ENCODE measurements around the gene ZNF207.

The ZNF207 gene

DNA sequence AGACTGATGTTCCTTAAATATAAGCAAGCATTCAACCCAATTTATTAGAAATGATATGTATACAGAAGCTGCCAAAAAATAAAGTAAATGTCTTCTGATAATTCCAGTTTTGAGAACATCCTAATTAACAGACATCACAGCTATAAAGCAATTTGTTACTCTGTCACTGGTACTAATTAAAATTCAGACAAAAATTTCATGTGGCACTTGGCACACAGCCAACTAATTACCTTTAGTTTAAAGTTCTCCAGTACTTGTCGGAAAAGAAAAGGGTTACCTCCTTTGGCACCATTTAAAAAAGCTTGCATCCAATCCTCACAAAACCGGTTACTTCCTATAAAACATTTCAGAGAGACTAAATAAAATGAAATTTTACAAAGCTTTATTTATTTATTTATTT is 16.8 kb upstream of the ZNF207 start:
- H3K9me3 ChIP-seq (ENCODE audit: control insufficient read depth, low read length) = no peaks in the 10 kb centered on the region
- peaks cover 2% of the 10 kb centered on the region for H3K4me1 ChIP-seq (ENCODE audit: control insufficient read depth, insufficient read depth, low read length, poor library complexity, severe bottlenecking)
- H3K27me3 ChIP-seq (replicated peaks; ENCODE audit: control insufficient read depth, insufficient read depth, low read length, poor library complexity, severe bottlenecking) = no peaks in the 10 kb centered on the region
- no peak for DNase-seq
- no peak overlapping the region for H3K27ac ChIP-seq (ENCODE audit: insufficient read depth, low read length, poor library complexity, severe bottlenecking)
- no peak overlapping the region for H3K4me3 ChIP-seq (ENCODE audit: insufficient read depth, low read depth, low read length, poor library complexity, severe bottlenecking)
- H3K36me3 ChIP-seq (ENCODE audit: control insufficient read depth, insufficient read depth, low read length) = peaks cover 24% of the 10 kb centered on the region

DNA sequence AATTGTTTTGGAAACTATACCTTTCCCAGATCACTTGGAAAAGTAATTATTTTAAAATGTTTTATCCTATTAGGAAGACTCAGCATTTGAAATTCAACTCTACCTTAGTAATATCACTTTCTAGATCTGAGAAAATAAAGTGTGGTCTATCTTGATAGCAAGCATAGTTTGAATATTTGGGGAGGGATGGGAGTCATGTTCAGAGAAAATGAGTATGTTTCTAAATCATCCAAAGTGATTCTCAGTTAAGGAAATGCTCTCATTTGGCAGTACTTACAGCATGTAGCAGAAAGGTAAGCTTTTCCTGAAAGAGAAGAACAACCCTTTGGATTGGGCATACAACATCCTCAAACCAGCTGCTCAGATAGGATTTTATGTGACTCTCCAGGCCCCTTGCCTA is 14.9 kb upstream of the ZNF207 start:
- no peak overlapping the region for H3K27ac ChIP-seq (ENCODE audit: insufficient read depth, low read length, poor library complexity, severe bottlenecking)
- H3K9me3 ChIP-seq (ENCODE audit: control insufficient read depth, low read length) = no peaks in the 10 kb centered on the region
- peaks cover 2% of the 10 kb centered on the region for H3K4me1 ChIP-seq (ENCODE audit: control insufficient read depth, insufficient read depth, low read length, poor library complexity, severe bottlenecking)
- peaks cover 37% of the 10 kb centered on the region for H3K36me3 ChIP-seq (ENCODE audit: control insufficient read depth, insufficient read depth, low read length)
- no peak overlapping the region for H3K4me3 ChIP-seq (ENCODE audit: insufficient read depth, low read depth, low read length, poor library complexity, severe bottlenecking)
- H3K27me3 ChIP-seq (replicated peaks; ENCODE audit: control insufficient read depth, insufficient read depth, low read length, poor library complexity, severe bottlenecking) = no peaks in the 10 kb centered on the region
- DNase-seq = no peak

DNA sequence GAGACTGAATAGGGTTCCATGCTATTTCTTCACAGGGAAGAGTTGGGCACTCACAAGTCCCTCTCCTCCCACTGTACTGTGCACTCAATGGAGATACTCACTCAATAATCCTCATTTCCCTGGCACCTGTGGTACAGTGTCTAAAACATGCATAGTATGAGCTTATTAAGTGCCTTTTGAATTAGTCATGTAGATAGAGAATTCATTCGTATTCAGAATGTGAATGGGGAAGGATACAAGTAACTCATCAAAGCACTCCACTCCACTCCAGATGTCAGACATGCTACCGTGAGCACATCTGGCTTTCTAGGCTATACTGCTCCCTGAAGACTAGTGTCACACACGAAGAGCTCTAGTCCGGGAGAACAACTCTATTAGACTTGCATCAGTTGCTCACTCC is 14.3 kb upstream of the ZNF207 start:
- H3K36me3 ChIP-seq (ENCODE audit: control insufficient read depth, insufficient read depth, low read length) = peaks cover 39% of the 10 kb centered on the region

DNA sequence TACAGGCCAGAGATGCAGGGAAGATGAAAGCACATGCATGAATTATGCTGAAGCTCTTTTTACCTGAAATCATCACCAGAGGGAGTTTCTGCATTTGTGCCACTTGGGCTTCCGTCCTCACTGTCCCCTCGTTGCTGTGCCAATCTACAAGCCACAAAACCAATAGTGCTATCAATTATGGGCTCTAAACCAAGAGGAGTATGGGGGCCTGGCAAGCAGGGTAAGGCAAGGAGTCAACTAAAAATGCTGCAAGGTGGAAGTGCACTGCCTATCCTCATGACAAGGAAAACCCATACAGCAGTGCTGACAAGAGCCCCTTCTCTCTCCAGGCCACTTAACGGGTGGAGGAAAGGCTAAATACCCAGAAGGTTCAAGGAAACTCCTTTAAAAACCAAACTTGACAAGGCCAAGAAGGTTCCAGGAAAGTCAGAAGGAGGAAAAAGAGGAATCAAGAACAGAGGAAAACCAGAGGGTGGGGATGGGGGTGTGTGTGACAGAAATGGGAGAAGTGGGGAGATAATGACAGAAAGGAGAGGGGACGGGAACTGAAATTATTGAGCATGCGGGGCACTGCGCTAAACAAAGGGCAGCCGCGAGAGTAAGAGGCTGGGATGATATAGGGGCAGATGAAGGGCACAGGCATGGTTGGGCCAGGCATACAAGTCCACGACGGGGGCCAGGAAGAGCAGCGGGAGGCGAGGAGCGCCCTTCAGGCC is 8.7 kb upstream of the ZNF207 start:
- Histone ChIP-seq H3K27ac (ENCODE audit: insufficient read depth, low read length, poor library complexity, severe bottlenecking) (peak overlapping the region; percentile 70), H3K9me3 (ENCODE audit: control insufficient read depth, low read length) (no peaks in the 10 kb centered on the region)
- DNase-seq = peak; percentile 27 to 49 (median 34)

More for the DNA sequence above, 14.3 kb upstream of the ZNF207 start:
- no peaks in the 10 kb centered on the region for H3K27me3 ChIP-seq (replicated peaks; ENCODE audit: control insufficient read depth, insufficient read depth, low read length, poor library complexity, severe bottlenecking)
- no peak overlapping the region for H3K27ac ChIP-seq (ENCODE audit: insufficient read depth, low read length, poor library complexity, severe bottlenecking)
- no peaks in the 10 kb centered on the region for H3K9me3 ChIP-seq (ENCODE audit: control insufficient read depth, low read length)
- H3K4me1 ChIP-seq (ENCODE audit: control insufficient read depth, insufficient read depth, low read length, poor library complexity, severe bottlenecking) = peaks cover 2% of the 10 kb centered on the region
- H3K4me3 ChIP-seq (ENCODE audit: insufficient read depth, low read depth, low read length, poor library complexity, severe bottlenecking) = no peak overlapping the region
- DNase-seq = no peak

DNA sequence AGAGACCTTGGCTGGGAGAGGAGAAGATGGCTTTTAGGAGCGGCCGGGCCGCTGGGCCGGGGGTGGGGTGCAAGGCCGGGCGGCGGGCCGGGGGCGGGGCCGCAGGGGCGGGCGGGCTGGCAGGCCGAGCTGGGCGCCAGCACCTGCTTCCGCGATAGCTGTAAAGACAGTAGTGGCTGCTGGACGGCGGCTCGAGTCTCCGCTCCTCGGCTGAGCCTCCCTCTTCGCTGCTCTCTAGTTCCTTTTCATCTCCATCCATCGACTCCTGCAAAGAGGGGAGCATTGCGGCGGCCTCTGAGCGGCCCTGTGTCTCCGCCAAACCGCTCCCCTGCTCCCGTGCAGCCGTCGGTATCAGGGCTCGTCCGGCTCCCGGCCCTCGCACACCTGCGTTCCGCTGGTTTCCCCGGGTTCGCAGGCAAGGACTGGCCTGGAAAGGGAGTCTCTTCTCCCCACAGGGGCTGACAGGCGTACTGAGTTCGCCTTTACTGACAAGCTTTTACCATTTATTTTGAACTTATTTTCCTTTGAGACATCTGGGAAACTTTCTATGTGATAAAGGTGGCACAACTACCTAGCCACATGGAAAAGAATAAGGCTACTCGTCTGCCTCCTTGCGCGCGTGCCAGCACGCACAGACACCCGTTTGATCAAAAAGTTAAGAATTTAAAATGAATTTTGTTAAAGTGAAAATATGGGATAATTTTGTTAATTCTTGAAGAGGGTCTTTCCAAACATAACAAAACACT is 7.9 kb upstream of the ZNF207 start, which contains the start of gene C17orf75:
C17orf75 (minus strand) TSS at position 317 of the 746 bp plus-strand sequence; CDS start at position 283, 34 bp downstream.
- H3K36me3 ChIP-seq (ENCODE audit: control insufficient read depth, insufficient read depth, low read length) = peaks cover 20% of the 10 kb centered on the region

More for the DNA sequence above, 8.7 kb upstream of the ZNF207 start:
- H3K36me3 ChIP-seq (ENCODE audit: control insufficient read depth, insufficient read depth, low read length) = peaks cover 25% of the 10 kb centered on the region
- peaks cover 6% of the 10 kb centered on the region for H3K4me1 ChIP-seq (ENCODE audit: control insufficient read depth, insufficient read depth, low read length, poor library complexity, severe bottlenecking)
- no peaks in the 10 kb centered on the region for H3K27me3 ChIP-seq (replicated peaks; ENCODE audit: control insufficient read depth, insufficient read depth, low read length, poor library complexity, severe bottlenecking)
- H3K4me3 ChIP-seq (ENCODE audit: insufficient read depth, low read depth, low read length, poor library complexity, severe bottlenecking) = peak overlapping the region; percentile 70

DNA sequence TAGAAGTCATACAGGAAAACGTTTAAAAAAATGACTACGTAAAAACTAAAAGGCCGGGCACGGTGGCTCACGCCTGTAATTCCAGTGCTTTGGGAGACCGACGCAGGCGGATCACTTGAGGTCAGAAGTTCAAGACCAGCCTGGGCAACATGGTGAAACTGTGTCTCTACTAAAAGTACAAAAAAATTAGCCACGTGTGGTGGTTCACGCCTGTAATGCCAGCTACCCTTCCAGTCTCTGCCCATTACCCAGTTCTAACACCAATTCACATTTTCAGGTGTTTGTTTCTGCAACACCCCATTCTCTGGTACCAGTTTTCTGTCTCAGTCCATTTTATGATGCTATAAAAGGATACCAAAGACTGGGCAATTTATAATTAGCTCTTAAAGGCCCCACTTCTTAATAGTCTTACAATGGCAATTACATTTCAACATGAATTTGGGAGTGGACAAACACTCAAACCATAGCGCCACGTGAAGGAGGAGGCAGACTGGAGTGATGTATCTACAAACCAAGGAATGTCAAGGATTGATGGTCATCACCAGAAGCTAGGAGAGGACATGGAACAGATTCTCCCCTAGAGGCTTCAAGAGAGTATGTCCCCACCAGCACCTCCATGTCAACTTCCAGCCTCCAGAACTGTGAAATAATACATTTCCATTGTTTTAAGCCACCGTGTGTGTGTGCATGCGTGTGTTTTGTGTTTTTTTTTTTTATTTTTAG is 7.2 kb upstream of the ZNF207 start:
- H3K27me3 ChIP-seq (replicated peaks; ENCODE audit: control insufficient read depth, insufficient read depth, low read length, poor library complexity, severe bottlenecking) = no peaks in the 10 kb centered on the region
- DNase-seq = no peak
- no peaks in the 10 kb centered on the region for H3K9me3 ChIP-seq (ENCODE audit: control insufficient read depth, low read length)
- H3K4me1 ChIP-seq (ENCODE audit: control insufficient read depth, insufficient read depth, low read length, poor library complexity, severe bottlenecking) = peaks cover 6% of the 10 kb centered on the region
- no peak overlapping the region for H3K27ac ChIP-seq (ENCODE audit: insufficient read depth, low read length, poor library complexity, severe bottlenecking)
- no peak overlapping the region for H3K4me3 ChIP-seq (ENCODE audit: insufficient read depth, low read depth, low read length, poor library complexity, severe bottlenecking)
- peaks cover 19% of the 10 kb centered on the region for H3K36me3 ChIP-seq (ENCODE audit: control insufficient read depth, insufficient read depth, low read length)

More for the DNA sequence above, 7.9 kb upstream of the ZNF207 start, which contains the start of gene C17orf75:
- Histone ChIP-seq H3K9me3 (ENCODE audit: control insufficient read depth, low read length) (no peaks in the 10 kb centered on the region), H3K27me3 (replicated peaks; ENCODE audit: control insufficient read depth, insufficient read depth, low read length, poor library complexity, severe bottlenecking) (no peaks in the 10 kb centered on the region), H3K4me3 (ENCODE audit: insufficient read depth, low read depth, low read length, poor library complexity, severe bottlenecking) (peak within 1 kb of the TSS; percentile 70), H3K4me1 (ENCODE audit: control insufficient read depth, insufficient read depth, low read length, poor library complexity, severe bottlenecking) (peaks cover 6% of the 10 kb centered on the region), H3K27ac (ENCODE audit: insufficient read depth, low read length, poor library complexity, severe bottlenecking) (peak within 1 kb of the TSS; percentile 70)
- DNase-seq = peak; percentile 38 to 55 (median 47)

DNA sequence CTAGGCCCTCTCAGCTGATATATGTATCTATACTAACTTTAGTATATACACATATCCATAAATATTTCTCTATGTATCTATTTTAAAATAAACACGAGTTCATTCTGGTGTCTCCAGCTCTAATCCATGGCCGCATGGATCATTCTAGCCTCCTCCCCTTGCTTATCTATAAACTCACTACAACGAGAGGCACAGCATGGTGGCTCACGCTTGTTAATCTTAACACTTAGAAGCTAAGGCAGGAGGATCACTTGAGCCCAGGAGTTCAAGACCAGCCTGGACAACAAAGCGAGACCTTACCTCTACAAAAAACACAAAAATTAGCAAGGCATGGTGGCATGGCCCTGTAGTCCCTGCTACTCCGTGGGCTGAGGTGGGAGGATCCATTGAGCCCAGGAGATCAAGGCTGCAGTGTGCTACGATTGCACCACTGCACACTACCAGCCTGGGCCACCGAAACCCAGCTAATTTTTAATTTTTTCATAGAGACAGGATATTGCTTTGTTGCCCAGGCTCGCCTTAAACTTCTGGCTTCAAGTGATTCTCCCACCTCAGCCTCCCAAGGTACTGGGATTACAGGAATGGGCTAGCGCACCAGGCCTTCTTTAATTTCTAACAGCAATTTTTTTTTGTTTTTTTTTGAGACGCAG is 3.9 kb upstream of the ZNF207 start:
- H3K9me3 ChIP-seq (ENCODE audit: control insufficient read depth, low read length) = no peaks in the 10 kb centered on the region
- peaks cover 9% of the 10 kb centered on the region for H3K4me1 ChIP-seq (ENCODE audit: control insufficient read depth, insufficient read depth, low read length, poor library complexity, severe bottlenecking)
- no peaks in the 10 kb centered on the region for H3K36me3 ChIP-seq (ENCODE audit: control insufficient read depth, insufficient read depth, low read length)
- no peak overlapping the region for H3K27ac ChIP-seq (ENCODE audit: insufficient read depth, low read length, poor library complexity, severe bottlenecking)
- H3K27me3 ChIP-seq (replicated peaks; ENCODE audit: control insufficient read depth, insufficient read depth, low read length, poor library complexity, severe bottlenecking) = no peaks in the 10 kb centered on the region
- no peak for DNase-seq
- no peak overlapping the region for H3K4me3 ChIP-seq (ENCODE audit: insufficient read depth, low read depth, low read length, poor library complexity, severe bottlenecking)

DNA sequence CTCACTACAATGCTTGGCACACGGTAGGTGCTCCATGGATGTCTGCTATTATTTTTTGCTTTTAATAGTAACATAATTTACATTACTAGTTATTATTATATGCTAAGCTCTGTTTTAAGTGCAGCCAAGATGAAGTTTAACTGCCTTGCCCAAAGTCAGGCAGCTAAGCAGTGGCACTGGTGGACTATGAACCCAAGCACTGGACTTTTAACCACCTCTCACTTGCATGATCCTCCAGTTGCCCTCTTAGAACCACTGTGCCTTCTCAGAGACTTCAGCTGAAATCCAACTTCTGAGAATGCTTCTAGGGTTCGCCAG is 1.5 kb upstream of the ZNF207 start:
- DNase-seq = no peak
- Histone ChIP-seq H3K27me3 (replicated peaks; ENCODE audit: control insufficient read depth, insufficient read depth, low read length, poor library complexity, severe bottlenecking) (no peaks in the 10 kb centered on the region), H3K9me3 (ENCODE audit: control insufficient read depth, low read length) (no peaks in the 10 kb centered on the region), H3K4me1 (ENCODE audit: control insufficient read depth, insufficient read depth, low read length, poor library complexity, severe bottlenecking) (peaks cover 20% of the 10 kb centered on the region), H3K4me3 (ENCODE audit: insufficient read depth, low read depth, low read length, poor library complexity, severe bottlenecking) (no peak overlapping the region), H3K27ac (ENCODE audit: insufficient read depth, low read length, poor library complexity, severe bottlenecking) (no peak overlapping the region), H3K36me3 (ENCODE audit: control insufficient read depth, insufficient read depth, low read length) (no peaks in the 10 kb centered on the region)

DNA sequence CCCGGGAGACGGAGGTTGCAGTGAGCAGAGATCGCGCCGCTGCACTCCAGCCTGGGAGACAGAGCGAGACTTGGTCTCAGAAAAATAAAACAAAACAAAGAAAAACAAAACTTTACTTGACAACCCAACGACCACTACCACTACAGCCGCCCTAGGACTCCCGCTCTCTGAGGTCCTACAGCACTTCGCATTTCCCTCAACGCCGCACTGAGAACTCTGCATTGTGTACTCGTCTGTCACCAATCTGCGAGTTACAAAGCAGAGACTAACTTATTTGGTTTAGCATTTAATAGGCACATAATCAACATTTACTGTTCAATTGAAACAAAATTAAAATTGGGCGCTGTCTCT is 479 bp upstream of the ZNF207 start:
- no peaks in the 10 kb centered on the region for H3K27me3 ChIP-seq (replicated peaks; ENCODE audit: control insufficient read depth, insufficient read depth, low read length, poor library complexity, severe bottlenecking)
- DNase-seq = no peak
- peak overlapping the region; percentile 98 for H3K27ac ChIP-seq (ENCODE audit: insufficient read depth, low read length, poor library complexity, severe bottlenecking)
- H3K4me1 ChIP-seq (ENCODE audit: control insufficient read depth, insufficient read depth, low read length, poor library complexity, severe bottlenecking) = peaks cover 27% of the 10 kb centered on the region
- peak overlapping the region; percentile 99 for H3K4me3 ChIP-seq (ENCODE audit: insufficient read depth, low read depth, low read length, poor library complexity, severe bottlenecking)
- peaks cover 5% of the 10 kb centered on the region for H3K36me3 ChIP-seq (ENCODE audit: control insufficient read depth, insufficient read depth, low read length)
- no peaks in the 10 kb centered on the region for H3K9me3 ChIP-seq (ENCODE audit: control insufficient read depth, low read length)
